NCI-H1436 (cell line): ENCODE results near the gene PDIA5.

ENCODE experiments used
- DNase-seq: peaks from one replicate; lab custom pipeline; 2025; lab: John Stamatoyannopoulos, UW

The PDIA5 gene

DNA sequence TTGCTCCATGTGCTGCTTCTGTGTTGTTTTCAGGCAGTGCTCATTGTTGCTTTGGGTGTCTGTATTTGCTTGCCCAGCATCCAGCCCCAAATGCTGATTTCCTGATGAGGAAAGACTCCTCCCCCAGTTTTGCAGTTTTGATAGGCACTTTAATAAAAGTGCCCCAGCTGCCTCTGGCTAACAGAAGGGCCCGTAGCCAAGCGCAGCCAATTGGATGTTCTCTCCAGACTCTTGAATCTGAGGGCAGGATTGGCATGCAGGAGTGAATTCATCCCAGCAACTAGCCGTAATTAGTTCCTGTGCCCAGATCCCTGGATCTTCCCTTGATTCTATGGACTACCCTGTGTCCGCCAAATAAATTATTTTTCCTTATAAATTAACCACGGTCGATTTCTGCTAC is 24.4 kb upstream of the PDIA5 start:
- DNase-seq, result no peak

DNA sequence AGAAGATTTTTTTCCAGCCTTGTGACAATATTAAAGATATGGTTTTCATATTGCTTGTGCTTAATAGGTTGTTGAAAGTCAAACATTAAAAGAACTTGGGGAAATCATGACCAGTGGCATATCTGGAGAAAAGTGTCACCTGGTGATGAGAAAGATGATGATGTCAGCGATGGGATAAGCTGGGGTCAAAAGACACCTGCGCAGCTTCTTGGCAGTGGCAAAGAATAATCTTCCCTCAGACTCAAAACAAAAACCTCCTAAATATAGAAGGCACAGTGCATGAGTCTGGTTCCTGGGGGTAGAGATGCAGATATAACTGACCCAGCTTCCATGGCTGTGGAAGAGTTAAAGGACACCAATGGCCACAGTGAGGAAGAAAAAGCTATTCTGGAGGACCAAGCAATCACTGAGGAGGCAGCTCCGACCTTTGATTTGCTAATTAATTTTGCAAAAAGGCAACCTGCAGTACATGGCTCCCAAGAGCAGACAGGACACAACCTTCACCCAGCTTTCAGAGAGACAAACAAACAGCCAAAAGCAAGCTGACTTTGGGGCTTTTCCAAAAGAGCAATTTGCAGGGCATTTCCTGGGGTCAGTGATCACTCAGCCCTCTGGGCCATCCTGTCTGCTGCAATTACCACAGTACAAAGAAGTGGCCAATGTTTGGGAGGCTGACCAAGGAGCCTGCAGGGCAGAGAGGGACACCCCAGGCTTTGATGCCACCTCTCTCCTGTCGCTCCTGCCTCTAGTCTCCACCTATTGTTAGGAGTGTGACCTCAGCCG is 21.7 kb upstream of the PDIA5 start:
- no peak for DNase-seq

DNA sequence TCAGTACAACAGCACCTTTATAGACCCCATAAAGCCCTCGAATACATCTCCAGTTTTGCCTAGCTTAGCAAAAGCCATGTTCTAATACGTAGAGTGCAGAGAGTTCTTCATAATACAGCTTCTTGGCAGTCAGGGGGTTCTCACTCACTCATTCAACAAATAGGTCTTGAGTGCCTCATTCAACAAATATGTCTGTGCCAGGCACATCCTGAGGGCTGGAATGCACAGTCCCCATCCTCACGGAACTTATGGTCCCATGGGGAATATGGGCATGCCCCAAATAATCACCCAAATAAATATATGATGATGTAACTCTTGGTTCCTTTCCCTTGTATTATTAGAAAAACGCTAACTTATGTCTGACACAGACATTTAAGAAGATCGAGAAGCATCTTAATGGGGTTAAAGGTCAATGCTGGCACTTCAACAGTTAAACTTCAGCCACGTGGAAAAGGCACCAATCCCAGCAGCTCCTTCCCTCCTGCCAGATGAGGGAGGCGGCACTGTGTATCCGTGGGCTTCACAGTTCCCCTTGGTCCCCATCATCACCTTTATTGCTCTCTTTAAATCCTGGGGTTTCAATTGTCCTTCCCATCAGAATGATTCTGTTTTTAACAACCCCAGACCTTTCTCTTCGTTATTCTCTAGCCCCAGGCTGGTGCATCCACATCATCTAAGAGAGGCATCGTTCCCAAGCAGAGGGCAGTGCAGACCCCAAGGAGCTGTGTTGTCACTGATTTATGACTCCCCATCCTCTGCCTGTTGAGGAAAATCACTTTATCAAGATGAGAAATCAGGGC is 20.4 kb upstream of the PDIA5 start:
- DNase-seq, result no peak

DNA sequence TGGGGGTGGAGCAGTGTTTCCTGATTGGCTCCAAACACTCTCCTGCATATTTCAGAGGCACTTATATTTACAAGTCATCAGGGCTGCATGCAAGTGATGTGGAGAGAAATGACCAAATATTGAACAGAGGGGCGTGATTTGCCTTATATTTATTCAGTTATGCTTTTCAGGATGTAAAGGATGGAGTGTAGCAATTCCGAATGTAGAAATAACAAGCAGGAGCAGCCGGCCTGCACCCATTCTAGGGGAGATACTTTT is 19.8 kb upstream of the PDIA5 start:
- DNase-seq, result no peak

DNA sequence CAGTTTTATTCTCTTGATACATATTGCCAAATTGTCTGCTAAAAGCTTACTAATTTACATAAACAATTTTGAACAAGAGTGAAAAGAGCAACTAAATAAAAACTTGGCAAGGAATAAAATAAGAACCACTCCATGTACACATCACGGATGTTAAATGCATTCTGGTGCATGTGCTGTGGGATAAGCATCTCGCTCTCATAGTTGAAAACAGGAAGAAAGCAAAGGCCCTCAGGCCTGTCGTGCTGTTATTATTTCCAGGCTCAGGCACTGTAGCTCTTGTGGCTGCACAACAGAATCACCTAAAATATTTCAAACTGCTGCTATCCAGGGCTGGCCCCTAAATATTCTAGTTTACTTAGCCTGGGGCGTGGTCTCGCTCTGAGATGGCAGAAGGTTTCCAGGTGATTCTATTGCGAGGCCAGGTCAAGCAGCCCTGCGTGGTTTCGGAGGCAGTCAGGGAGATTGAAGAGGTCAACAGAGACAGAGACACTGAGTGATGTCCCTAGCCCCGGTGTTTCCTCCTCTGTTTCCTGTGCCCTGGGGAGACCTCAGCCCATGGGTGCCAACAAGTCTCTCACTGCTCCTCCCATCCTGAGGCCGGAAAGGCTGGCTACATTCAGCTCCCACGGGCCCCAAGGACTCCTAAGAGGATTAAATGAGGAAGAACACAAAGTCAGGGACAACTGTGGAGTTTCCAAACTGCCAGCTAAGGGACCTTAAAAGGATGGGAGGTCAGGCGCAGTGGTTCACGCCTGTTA is 18.2 kb upstream of the PDIA5 start:
- no peak for DNase-seq

DNA sequence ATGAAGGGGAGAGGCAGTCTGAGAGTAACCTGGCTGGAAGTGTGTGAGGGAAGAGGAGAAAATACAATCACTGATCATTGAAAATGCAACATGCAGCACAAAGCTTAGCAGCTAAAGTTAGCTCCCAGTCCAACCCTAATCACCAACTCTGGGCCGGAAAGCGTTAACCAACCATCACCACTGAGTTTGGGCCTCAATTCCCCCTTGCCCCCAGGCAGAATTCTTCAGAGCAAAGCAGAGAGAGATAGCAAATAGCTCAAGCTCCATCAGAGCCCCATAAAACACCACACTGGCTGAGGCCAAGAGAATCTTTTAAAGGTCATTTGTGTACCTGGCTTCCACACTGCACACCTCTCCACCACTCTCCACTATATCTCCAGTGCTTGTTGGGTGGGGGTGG is 16.2 kb upstream of the PDIA5 start:
- DNase-seq, result no peak

DNA sequence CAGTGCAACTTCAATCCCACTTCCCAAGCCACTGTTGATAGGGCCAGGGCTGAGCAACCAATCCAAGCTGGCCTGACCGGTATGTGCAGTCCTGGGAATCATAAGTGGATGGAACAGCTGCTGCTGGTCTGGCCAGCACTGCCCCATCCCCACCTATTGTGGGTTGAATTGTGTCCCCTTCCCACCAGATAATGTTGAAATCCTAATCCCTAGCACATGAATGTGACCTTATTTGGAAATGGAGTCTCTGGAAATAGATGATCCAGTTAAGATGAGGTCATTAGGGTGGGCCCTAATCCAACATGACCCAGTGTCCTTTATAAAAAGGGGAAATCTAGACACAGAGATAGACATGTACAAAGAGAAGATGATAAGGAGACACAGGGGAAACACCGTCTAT is 13.7 kb upstream of the PDIA5 start:
- no peak for DNase-seq

DNA sequence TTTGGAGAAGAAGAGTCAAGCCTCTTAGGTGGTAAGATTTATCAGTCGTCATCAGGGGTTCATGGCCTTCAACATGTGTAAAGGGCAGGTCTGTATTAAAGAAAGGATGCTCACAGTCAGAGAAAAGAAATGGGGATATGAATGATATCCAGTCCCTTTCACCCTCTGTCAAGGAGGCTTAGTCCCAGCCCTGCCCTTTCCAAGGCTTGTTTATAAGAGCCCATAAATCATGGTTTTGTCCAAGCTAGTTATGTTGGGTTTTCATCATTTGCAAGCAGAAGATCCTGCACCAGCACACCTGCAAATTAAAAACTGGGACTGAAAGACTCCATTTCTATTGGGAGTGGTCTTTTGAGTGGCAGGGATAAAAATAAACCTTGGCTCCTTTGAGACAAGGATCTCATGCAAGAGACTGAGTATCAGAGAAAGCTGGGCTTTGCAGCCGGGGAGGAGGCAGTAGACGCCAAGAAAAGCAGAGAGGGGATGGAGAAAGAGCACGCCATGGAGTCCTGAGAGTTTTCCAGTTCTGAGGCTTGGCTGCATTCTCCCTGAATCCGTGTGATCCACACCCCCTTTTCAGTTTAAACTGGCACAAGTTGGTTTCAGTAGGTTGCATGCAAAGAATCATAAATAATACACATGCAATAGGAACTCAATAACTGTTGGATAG is 12.6 kb upstream of the PDIA5 start:
- DNase-seq, result no peak

DNA sequence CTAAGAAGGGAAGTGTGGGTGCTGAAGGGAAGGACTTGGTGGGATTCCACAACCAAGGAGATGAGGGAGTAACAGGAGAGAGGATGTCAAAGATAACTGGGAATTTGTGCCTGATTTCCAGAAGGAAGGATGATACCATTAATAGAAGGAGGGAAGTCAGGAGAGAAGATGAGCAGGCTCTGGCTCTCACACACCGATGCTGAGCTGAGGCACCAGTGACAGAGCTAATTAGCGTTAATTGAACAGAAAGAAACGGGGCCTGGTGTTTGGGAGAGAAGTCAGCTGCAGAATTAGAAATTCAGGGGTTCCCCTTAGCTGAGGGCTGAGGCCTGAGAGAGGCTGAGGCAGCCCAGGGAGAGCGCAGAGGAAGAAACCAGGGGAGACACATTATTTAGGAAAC is 11.9 kb upstream of the PDIA5 start:
- DNase-seq, result no peak

DNA sequence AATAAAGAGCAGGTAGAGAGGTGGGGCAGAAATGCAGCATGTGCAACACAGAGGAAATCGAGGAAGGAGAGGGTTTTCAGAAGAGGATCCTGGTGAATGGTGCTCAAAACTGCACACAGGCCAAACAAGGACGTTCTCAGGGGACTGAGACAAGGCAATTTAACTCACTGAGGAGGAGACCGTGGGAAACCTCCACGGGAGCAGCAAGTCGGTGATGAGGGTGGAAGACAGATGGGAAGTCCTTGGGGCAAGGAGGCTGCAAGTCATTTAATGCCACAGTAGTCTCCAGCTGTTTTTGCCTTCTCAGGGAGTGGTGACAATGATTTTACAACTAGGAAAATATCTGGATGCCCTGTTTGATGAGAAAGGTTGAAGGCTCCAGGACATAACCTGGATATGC is 11.5 kb upstream of the PDIA5 start:
- DNase-seq, result no peak

DNA sequence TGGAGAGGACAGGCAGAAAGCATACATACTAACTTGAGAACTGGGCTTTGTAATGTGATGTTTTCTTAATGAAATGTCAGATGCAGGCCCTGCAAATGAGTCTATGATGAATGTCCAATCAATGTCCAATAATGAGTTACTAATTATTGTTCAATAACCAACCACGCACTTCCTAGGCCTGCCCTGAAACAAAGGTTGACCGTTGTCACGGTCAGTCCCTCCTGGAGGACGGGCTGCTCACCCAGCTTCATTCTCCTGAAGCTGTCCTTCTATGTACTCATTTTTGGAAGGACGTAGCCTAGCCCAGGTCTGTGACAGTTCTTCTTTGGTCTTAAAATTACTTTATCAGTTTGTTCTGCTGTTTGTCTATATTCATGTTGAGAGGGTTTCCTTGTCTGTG is 8.3 kb upstream of the PDIA5 start:
- DNase-seq, result no peak

DNA sequence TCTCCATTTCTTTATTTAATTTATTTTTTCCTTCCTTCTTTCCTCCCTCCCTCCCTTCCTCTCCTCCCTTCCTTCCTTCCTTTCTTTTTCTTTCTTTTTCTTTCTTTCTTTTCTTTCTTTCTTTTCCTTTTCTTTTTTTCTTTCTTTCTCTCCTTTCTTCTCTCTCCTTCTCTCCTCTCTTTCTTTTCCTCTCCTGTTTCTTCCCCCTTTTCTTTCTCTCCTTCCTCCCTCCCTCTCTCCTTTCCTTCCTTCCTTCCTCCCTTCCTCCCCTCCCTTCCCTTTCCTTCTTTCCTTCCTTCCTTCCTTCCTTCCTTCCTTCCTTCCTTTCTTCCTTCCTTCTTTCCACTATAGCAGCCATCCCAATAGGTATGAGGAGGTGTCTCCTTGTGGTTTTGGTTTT is 6.8 kb upstream of the PDIA5 start:
- no peak for DNase-seq

DNA sequence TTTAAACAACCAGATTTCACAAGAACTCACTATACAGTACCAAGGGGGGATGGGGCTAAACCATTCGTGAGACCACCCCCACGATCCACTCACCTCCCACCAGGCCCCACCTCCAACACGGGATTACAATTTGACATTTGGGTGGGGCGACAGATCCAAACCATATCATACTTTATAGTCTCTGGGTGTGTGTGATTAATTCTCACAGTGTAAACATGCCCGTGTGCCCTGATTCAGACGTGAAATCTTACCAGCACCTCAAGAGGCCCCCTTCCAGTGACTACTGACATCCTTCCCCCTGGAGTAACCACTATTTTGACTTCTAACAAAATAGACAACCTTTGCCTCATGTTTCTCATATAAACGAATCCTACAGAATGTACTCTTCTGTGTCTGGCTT is 5.0 kb upstream of the PDIA5 start:
- DNase-seq, result no peak

DNA sequence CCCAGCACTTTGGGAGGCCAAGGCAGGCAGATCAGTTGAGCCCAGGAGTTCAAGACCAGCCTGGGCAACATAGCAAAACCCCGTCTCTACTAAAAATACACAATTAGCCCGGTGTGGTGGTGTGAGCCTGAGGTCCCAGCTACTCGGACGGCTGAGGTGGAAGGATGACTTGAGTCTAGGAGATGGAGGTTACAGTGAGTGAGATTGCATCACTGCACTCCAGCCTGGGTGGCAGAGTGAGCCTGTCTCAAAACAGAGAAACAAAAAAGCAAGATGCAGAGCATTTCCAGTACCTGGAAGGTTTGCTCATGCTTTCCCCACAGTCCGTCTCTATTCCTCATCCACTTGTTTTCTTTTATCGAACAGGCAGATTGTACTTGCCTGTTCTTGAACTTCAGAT is 3.8 kb upstream of the PDIA5 start:
- no peak for DNase-seq

DNA sequence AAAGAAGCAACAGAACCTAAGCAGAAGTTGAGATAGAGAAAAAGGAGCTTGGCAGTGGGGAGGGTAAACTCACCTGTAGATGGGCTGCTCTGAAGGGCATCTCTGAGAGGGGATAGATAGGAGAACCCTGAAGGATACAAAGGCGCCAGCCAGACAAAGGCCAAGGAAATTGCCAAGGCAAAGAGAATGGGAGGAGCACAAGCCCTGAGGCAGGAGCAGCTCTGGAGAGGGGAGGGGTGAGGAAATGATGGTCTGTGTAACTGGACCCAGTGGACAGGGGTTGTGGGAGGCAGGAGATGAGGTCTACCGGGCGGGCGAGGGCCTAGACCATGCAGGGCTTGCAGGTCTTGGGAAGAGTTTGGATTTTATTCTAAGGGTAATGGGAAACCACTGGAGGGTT is 2.3 kb upstream of the PDIA5 start:
- DNase-seq, result no peak

DNA sequence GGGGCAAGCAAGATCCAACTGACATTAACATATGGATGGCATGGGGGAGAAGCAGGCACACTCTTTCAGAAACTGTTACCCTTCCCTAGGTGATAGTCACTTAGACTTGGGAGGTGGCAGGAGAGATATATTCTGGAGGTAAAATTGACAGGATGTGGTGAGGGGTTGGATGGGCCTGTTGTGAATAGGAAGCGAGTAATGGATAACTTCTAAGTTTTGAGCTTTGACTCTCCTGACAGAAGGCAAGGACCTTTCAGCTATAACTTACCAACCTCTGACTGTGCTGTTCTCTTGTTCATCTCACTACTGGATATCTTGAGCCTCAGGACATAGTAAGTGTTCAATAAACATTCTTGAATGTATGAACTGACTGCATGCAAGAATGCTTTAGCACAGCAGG is 1.9 kb upstream of the PDIA5 start:
- DNase-seq, result no peak

DNA sequence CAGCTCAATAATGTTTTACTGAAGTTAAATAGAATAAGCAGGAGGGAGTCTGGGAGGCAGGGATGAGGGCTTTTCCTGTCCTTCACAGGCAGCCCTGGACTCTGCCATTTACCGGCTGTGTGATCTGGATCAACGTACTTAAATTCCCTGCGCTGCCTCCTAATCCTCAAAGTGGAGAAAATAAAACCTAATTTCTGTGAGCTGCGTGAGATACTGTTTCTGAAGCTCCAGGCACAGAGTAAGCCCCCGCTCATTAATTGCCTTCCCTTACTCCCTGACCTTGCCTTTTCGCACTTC is 278 bp upstream of the PDIA5 start:
- DNase-seq, result no peak

DNA sequence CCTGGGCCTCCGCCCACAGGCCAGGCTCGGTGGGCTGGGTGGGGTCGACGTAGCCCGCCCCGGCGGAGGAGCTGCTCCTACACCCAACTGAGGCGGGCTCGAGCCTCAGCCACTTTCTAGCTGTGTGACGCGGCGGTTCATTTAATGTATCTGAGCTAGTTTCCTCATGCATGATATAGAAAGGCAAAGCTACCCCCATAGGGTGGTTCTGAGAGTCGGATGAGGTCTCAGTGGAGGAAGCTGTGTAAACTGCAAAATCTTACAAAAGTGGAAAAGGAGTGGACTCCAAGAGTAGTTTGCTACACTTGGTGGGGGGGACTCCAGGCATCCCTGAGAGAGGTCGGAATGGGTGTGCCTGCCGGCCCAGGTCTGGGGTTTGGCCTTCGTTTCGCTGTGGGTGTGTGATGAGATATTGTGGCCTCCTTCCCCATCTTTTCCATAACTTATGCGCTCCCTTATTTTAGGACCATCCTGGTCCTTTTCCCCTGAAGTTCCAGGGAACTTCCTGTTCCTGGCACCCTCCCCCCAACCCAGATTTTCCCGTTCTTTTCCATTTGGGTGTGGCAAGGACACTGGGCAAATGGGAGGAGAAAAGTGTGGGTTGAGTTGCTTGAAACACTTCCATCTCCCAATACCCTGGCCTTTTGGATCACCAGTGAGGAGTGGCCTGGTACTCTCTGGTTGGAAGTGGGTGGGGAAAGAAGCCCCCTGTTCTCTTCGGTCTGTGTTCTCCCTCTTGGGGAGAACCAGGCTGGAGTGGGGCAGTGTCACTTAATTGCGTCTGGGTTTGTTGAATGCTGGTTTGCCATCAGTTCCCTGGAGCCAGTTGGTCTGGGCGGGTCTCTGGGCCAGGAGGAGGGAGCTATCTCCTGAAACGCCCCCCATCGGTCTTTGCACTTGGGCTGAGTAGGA is 1.1 kb downstream of the PDIA5 start:
- no peak for DNase-seq

DNA sequence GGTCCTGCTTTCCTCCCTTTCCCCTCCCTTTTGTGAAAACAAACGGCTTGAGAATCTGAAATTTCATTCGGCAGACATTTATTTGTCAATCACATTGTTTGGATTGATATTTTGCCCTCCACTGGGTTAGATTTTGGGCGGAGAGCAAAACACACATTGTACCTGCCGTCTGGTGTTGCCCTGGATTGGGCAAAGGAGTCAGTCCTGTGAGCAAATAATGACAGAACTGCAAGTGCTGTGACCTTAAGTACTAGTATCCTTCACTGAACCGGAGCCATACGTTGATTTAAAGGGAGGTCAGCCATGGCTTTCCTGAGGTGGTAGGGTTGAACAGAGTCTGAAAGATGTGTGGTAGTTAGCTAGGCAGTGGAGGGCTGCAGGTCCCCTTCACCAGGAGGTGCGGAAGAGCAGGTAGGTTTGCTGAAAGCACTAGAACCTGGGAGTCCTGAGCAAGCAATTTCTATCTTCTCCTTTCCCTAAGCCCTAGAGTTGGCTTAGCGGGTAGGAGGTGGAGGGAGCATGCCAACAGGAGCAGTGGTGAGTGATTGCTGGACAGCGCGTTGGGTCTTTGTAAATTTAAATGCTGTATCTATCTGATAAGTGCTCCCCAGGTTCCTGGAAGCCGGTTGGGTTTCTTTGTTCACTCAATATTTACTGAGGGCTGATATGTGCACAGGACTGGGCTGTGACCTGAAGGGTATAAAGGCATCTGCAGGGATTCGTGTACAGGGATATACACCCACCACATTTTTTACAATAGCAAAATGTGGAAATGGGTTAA is 2.0 kb downstream of the PDIA5 start:
- no peak for DNase-seq

DNA sequence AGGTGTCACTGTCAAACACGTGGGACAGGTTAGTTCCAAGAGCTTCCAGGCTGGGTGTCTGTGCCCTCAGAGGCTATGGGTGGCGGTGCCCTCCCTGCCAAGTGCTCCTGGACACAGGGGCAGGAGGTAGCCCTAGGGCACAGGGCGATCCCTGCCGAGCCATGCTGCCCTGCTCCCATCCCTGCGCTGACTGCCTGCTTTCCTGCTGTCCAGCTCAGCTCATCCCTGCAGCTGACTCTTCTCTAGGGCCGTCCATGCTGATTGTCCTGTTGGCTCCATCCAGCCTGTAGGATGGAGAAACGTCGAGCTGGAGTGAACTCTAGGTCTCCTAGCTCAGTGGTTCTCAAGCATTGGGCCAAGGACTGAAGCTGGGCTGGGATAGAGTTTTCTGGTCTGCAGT is 3.7 kb downstream of the PDIA5 start:
- DNase-seq, result no peak

DNA sequence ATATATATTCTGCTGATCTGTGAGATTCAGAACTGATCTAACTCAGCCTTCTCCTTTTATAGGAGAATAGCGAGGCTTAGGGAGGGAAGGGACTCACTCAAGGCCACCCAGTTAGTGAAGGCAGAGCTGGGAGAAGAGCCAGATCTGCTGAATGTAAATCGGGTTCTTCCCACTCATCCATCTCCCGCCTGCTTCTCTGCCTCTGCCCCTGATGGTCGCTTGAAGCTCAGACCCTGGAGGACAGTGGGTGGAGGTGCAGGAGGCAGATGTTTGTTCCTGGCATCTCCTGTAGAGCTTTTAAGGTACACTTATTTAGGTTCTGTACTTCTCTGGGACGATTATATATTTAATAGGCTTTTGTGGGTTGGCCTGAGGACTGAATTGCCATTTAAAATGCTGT is 4.3 kb downstream of the PDIA5 start:
- DNase-seq, result peak; percentile 21
